HepG2 (cell line): ENCODE measurements around the gene SCRG1. TPM values are rescaled to one million over a fixed set of nuclear protein-coding genes. Genes with fewer than 3 reads are reported as not detected.

Experiments used
- ATAC-seq: fragments of 200-7000 bp; cut with Tn5 transposase; 3 replicates; pipeline ENCODE4 v1.9.1; 2020; ENCODE audit warnings: mild to moderate bottlenecking, moderate library complexity
- BruUV-seq: library from RNA; stranded (reverse); fragments of 400-500 nt; replicated peaks from 2 replicates; lab custom pipeline; 2021; lab: Mats Ljungman, UMichigan
- CTCF ChIA-PET: fragments of 300-600 bp; formaldehyde crosslinking; extraction: SDS; loops from one replicate; lab custom pipeline; 2021; ENCODE audit warnings: low total read pairs, inconsistent platforms, low intra/inter-chr PET ratio; lab: Yijun Ruan, JAX
- POLR2A ChIA-PET: fragments of 350-600 bp; sonication (Branson Sonifier 250); formaldehyde crosslinking; loops from one replicate; lab custom pipeline; 2020; ENCODE audit warnings: antibody characterized with exemption, inconsistent platforms; lab: Yijun Ruan, JAX
- DNase-seq: peaks from one replicate; pipeline ENCODE4 v3.0.0-alpha.2; 2015; ENCODE audit warnings: low spot score
- FAIRE-seq: peaks from 3 replicates; lab custom pipeline; 2011; peaks lifted over from hg19 to GRCh38; lab: Jason Lieb, UNC
- H2AFZ ChIP-seq: one replicate; pipeline ENCODE4 v1.6.1; 2011; ENCODE audit warnings: low read length, inconsistent platforms
- H3K27ac ChIP-seq: fragments of 300-600 bp; 3 replicates; pipeline ENCODE4 v1.8.0; 2011; ENCODE audit warnings: mixed run types, mild to moderate bottlenecking, mixed read lengths, low read length, inconsistent platforms; ENCODE audit not compliant: insufficient read depth; ENCODE audit errors: extremely low read length
- H3K27me3 ChIP-seq, 2 experiments: fragments of 200-600 bp in 1 of 2; 2 replicates in 1 of 2; 3 replicates in 1 of 2; pipeline versions ENCODE4 v1.6.0 to v1.8.0; 2011; ENCODE audit warnings: low read length in 2 of 2, mild to moderate bottlenecking in 2 of 2, moderate library complexity in 2 of 2, inconsistent platforms in 1 of 2; ENCODE audit not compliant: insufficient read depth in 2 of 2, control insufficient read depth in 1 of 2
- H3K36me3 ChIP-seq, 2 experiments: fragments of 200-600 bp in 1 of 2; replicated peaks in 1 of 2; 2 replicates in 1 of 2; 3 replicates in 1 of 2; pipeline versions ENCODE4 v1.5.1 to v1.8.0; 2011; ENCODE audit warnings: low read length in 2 of 2, inconsistent platforms in 1 of 2; ENCODE audit not compliant: insufficient read depth in 2 of 2, control insufficient read depth in 1 of 2
- H3K4me1 ChIP-seq: 2 replicates; pipeline ENCODE4 v1.5.1; 2012; ENCODE audit warnings: low read length, inconsistent platforms; ENCODE audit not compliant: insufficient read depth
- H3K4me2 ChIP-seq: 2 replicates; pipeline ENCODE4 v1.6.0; 2011; ENCODE audit warnings: low read depth, low read length, inconsistent platforms
- H3K4me3 ChIP-seq, 3 experiments: fragments of 200-600 bp in 1 of 3; sonication (generic), shearing (Covaris generic) in 1 of 3; replicated peaks in 1 of 3; 2 replicates each; pipeline ENCODE4 v1.5.1; 2011 to 2016; ENCODE audit warnings: low read length in 3 of 3, inconsistent platforms in 2 of 3, low read depth in 2 of 3, mild to moderate bottlenecking in 2 of 3, control low read depth in 1 of 3, mixed read lengths in 1 of 3; ENCODE audit not compliant: insufficient read depth in 1 of 3
- H3K79me2 ChIP-seq: one replicate; pipeline ENCODE4 v1.6.1; 2011; ENCODE audit warnings: low read length, inconsistent platforms; ENCODE audit not compliant: insufficient read depth
- H3K9ac ChIP-seq: 2 replicates; pipeline ENCODE4 v1.6.0; 2011; ENCODE audit warnings: mild to moderate bottlenecking, low read depth, low read length, inconsistent platforms; ENCODE audit not compliant: insufficient read depth
- H3K9me3 ChIP-seq: 2 replicates; pipeline ENCODE4 v1.5.1; 2012; ENCODE audit warnings: mild to moderate bottlenecking, low read length
- H4K20me1 ChIP-seq: 2 replicates; pipeline ENCODE4 v1.6.0; 2011; ENCODE audit warnings: inconsistent platforms, mild to moderate bottlenecking, low read length, moderate library complexity; ENCODE audit not compliant: insufficient read depth
- CBX1 ChIP-seq: IDR thresholded peaks from one replicate; pipeline ENCODE4 v1.6.1; 2016; ENCODE audit warnings: antibody characterized with exemption, low read depth
- CHD4 ChIP-seq: fragments of 200-600 bp; sonication (generic); IDR thresholded peaks from 2 replicates; pipeline ENCODE4 v1.7.0; 2017; ENCODE audit warnings: mild to moderate bottlenecking, low read length, borderline replicate concordance
- FUBP1 ChIP-seq: sonication (generic); formaldehyde crosslinking; IDR thresholded peaks from 2 replicates; pipeline ENCODE4 v1.5.1; 2020; ENCODE audit warnings: missing genetic modification reagents, mild to moderate bottlenecking, borderline replicate concordance
- HNRNPH1 ChIP-seq: fragments of 200-400 bp; formaldehyde crosslinking; optimal IDR thresholded peaks from 2 replicates; pipeline ENCODE3; 2017; ENCODE audit warnings: mild to moderate bottlenecking, low read depth, low read length
- KLF13 ChIP-seq: sonication (generic); formaldehyde crosslinking; IDR thresholded peaks from 2 replicates; pipeline ENCODE4 v1.4.0; 2020; ENCODE audit warnings: mild to moderate bottlenecking, missing genetic modification reagents
- MAX ChIP-seq: IDR thresholded peaks from 2 replicates; pipeline ENCODE4 v1.6.1; 2012; ENCODE audit warnings: inconsistent platforms
- RFX3 ChIP-seq: IDR thresholded peaks from 2 replicates; pipeline ENCODE4 v1.6.1; 2016; ENCODE audit warnings: missing biosample characterization, missing genetic modification reagents
- TIGD3 ChIP-seq: sonication (generic); formaldehyde crosslinking; IDR thresholded peaks from 2 replicates; pipeline ENCODE4 v1.5.1; 2020; ENCODE audit warnings: mild to moderate bottlenecking, missing genetic modification reagents, borderline replicate concordance
- YEATS4 ChIP-seq: sonication (generic); formaldehyde crosslinking; IDR thresholded peaks from 2 replicates; pipeline ENCODE4 v1.4.0; 2020; ENCODE audit warnings: missing genetic modification reagents, borderline replicate concordance
- ZNF121 ChIP-seq: sonication (generic); formaldehyde crosslinking; IDR thresholded peaks from 2 replicates; pipeline ENCODE4 v1.5.0; 2020; ENCODE audit warnings: mild to moderate bottlenecking, missing genetic modification reagents
- WGBS: methylation state at CpG from one replicate; pipeline ENCODE4 v1.1.6; 2017; ENCODE audit warnings: low lambda C conversion rate; 5-methylcytosine and 5-hydroxymethylcytosine counted together
- in situ Hi-C: cut with HindIII; loops from 2 replicates; pipeline ENCODE4 v1.10.0; 2017; ENCODE audit warnings: low pct_unique_long_range_greater_than_20kb; ENCODE audit not compliant: extremely low pct_ligation_motif_present
- intact Hi-C: fragments of 100-400 bp; cut with micrococcal nuclease; formaldehyde crosslinking; loops from one replicate; pipeline ENCODE4 v1.10.0; 2022; ENCODE audit not compliant: unreplicated experiment
- polyA plus RNA-seq, 8 experiments: library from polyadenylated mRNA; depleted of rRNA in 3 of 8; stranded (reverse) in 7 of 8; unstranded in 1 of 8; fragments of >200 nt; fragmentation: Illumina TruSeq in 4 of 8; extraction: Trizol in 4 of 8; gene quantifications; 2 replicates each; pipeline versions ENCODE4 v1.2.1 to v1.2.3, GENCODE V29; 2011 to 2016; ENCODE audit warnings: low read depth in 4 of 8, missing spikeins in 1 of 8, mixed read lengths in 1 of 8; ENCODE audit not compliant: insufficient read depth in 1 of 8
- total RNA-seq, 5 experiments: library from RNA; depleted of rRNA; stranded (reverse); fragments of >200 nt; fragmentation: Illumina TruSeq; extraction: Trizol; gene quantifications; 2 replicates each; pipeline ENCODE4 v1.2.3, GENCODE V29; 2016; ENCODE audit warnings: low read depth in 1 of 5

SCRG1 gene
- total and polyA plus RNA-seq, 2 of the 13 experiments (the other 11 are each of a cell fraction or from before 2014, with no cell fraction given): not detected

GRCh38 chr4:173337463-173337862, 61.5 kb downstream of the SCRG1 start:
- no peak for FAIRE-seq
- peaks cover 11% of the 10 kb centered on the region for H3K79me2 ChIP-seq
- H3K36me3 ChIP-seq: no peaks in the 10 kb centered on the region
- ChIA-PET POLR2A (interaction anchor here (0.7 kb wide), 1 partner anchor 33 kb away, joined by 3 read pairs; the partner anchor contains the start of gene SAP30), CTCF (no interaction called here)
- H3K27ac ChIP-seq: no peak overlapping the region
- DNase-seq: no peak
- intact Hi-C loops (no loop called here), in situ Hi-C loops (no loop called here)
- H3K27me3 ChIP-seq: no peaks in the 10 kb centered on the region; a peak in 2 of 5 replicates
- H3K4me1 ChIP-seq: peaks cover 14% of the 10 kb centered on the region
- no peak overlapping the region for H3K4me3 ChIP-seq
- H3K4me2 ChIP-seq: no peak overlapping the region
- no peaks in the 10 kb centered on the region for H3K9me3 ChIP-seq
- no peak overlapping the region for H3K9ac ChIP-seq
- no peak for ATAC-seq
- BruUV-seq: no TSS peak
- TF ChIP-seq RFX3 (CRISPR knock-in tag) (no peak), HNRNPH1 (no peak), KLF13 (CRISPR knock-in tag) (no peak), CHD4 (no peak), FUBP1 (CRISPR knock-in tag) (no peak), CBX1 (no peak), MAX (no peak), TIGD3 (CRISPR knock-in tag) (no peak), YEATS4 (no peak), ZNF121 (CRISPR knock-in tag) (no peak)
- TF ChIP-seq, all 625 proteins: peak for 0
- no peak overlapping the region for H2AFZ ChIP-seq
- 96% methylated on average over 2 of the region's 2 CpGs for whole genome bisulfite sequencing
- H4K20me1 ChIP-seq: peaks cover 2% of the 10 kb centered on the region; the same call in 1 of the 2 replicates
